Placental pericyte (primary cell): ENCODE results near the gene RBM44. TPM values are rescaled to one million over a fixed set of nuclear protein-coding genes. Genes with fewer than 3 reads are reported as not detected.

Experiments used
- small RNA-seq: library from RNA; depleted of rRNA; stranded (forward); fragments of <200 nt; gene quantifications from one replicate; pipeline ENCODE3, GENCODE V24; 2012; ENCODE audit warnings: low replicate concordance
- total RNA-seq: library from RNA; depleted of rRNA; stranded (reverse); fragments of >200 nt; gene quantifications from 2 replicates; pipeline ENCODE4 v1.2.3, GENCODE V29; 2012

RBM44 gene, protein sequence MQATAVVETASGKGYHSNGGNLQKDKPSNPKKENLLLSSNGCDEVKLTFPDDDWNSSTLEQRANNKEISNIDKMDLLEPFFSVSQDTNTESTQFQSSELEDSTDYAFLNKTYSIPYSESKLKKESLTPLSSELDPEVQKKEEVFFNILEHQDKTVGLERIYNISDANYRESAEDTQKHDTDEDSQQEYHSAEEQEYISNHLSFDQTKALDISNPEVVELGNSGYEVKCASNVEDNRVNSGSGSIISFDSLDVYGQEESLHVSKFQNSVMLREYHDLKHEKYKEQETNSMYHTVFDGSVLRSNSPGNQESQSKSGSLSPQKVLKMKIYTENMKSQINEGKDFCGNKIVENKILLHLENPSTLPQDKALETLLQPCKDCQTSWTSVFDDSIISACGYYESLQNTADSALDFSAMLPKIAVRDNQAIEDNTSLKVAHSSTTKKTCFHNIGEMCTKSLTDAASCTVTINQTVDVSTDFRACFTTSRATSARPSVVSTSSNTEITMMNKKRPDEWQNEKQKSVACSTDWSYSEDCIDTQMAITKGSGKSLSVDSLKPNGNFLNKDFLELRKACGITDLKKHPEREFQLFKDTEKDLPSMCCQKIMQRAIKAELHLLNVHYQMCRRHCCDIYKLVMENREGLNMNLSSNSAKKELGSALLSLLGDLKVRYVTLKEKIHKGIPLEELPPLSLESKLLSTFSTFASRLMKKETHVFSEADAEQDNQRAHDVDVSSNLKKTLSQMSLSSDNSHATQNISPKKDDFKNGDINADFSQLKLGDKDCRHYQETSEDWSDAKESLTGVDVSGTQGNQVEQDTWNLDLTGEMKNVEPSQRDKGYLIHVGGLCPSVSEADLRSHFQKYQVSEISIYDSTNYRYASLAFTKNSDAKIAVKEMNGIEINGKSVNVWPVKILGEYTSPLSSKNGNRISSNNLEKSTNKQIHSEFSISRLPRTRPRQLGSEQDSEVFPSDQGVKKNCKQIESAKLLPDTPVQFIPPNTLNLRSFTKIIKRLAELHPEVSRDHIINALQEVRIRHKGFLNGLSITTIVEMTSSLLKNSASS
- 0.14 and 0.22 TPM in 2 replicates for total RNA-seq

DNA sequence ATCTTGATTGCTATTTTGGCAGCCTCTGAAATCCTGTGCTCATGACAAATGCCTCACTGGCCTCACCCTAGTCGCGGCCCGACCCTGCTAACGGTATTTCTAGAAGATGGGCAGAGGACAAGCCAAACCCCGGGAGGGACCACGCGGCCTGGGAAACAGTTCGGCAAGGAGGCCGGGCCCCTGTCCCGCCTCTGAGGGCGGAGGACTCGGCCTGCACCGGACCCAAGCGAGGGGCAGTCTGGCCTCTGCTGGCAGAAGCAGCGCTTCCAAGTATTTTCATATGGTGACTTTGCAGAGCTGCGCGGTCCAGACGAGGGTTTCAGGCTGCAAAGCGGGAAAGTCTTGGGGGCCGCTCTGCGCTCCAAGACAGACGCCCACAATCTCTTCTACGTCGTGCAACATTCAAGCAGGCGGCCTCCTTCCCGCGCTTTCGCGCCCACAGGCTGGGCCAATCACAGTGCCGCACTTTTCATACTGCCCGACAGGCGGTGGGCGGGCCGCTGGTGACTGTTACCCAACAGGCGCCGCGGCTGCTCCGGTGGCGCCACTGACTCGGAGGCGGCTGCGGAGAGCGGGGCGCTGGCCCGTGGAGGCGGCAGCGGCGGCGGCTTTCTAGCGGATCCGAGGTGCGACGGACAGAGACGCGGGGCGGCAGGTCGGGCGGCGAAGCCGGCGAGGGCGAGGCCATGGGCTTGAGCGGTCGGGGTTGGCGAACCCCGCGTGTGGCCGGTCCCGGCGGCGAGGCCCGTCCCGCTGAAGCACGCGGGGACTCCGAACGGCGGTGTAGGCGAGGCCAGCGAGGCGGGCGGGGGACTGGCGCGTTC lies at the start of gene RBM44:
TSS of gene RBM44 (plus strand) at position 544 of the 824 bp plus-strand sequence. CDS start 14,831 bp downstream, outside the sequence.

DNA sequence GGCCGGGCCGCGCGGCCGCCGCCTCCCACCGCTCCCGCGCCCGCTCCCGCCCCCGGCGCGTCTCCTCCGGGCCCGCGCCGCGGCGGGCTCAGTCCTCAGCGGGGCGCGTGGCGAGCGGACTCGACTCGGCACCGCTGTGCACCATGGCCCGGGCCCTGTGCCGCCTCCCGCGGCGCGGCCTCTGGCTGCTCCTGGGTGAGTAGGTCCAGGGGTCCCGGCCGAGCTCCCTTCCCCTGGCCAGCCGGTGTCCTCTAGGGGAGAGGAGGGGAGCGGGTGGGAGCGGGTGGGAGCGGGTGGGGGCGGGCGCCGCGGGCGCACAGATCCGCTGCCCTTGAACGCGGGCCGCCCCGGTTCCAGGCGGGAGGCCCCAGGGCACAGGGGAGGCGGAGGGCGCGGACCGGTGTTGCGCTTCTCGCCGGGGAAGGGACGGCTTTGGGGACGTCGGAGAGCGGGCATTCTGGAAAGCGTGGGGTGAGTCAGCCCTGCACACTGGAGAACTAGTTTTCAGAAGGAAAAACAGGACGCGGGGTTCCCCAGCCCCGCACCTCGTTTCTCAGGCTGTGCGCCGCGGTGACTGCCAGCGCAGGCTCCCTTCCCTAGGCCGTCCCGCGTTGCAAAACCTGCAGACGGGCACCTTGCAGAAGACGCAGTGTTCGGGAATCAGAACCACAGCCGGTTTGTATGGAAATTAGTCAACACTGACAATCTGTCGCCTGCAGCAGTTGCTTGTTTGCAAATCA lies 61.1 kb downstream of the RBM44 start, which contains the start of gene RAMP1:
TSS of gene RAMP1 (plus strand) at position 91 of the 740 bp plus-strand sequence. CDS start at position 144, 53 bp downstream.

Small RNA genes lying within 50 kb of the gene (small RNA-seq; reads per million reads assigned to genes)
- gene RF00157, result not detected

Other genes with a start within 250 kb of the RBM44 start
- not detected in 2 replicates for gene PRLH, start 232.2 kb upstream of the RBM44 start, total RNA-seq
- gene RAB17, start 208.0 kb upstream of the RBM44 start, total RNA-seq, result 0.22 and 0.43 TPM in 2 replicates
- 44.4 and 62.0 TPM in 2 replicates for gene LRRFIP1, start 171.2 kb upstream of the RBM44 start, total RNA-seq
- gene RAMP1, start 60.8 kb downstream of the RBM44 start, total RNA-seq, result 1.5 and 13.2 TPM in 2 replicates
- gene UBE2F, start 168.2 kb downstream of the RBM44 start, total RNA-seq, result 38.7 and 52.0 TPM in 2 replicates